HEK293 (cell line): Measurements from ENCODE around the gene TBC1D9B.

ENCODE experiments used
- GFI1B ChIP-seq: fragments of 450-650 bp; formaldehyde crosslinking; IDR thresholded peaks from 2 replicates; pipeline ENCODE4 v1.5.1; 2016; ENCODE audit warnings: missing biosample characterization, missing genetic modification characterization
- HIC1 ChIP-seq: fragments of 450-650 bp; formaldehyde crosslinking; IDR thresholded peaks from 2 replicates; pipeline ENCODE4 v1.5.1; 2016; ENCODE audit warnings: missing biosample characterization, missing genetic modification characterization
- HOXD13 ChIP-seq: sonication (generic); formaldehyde crosslinking; IDR thresholded peaks from 2 replicates; pipeline ENCODE4 v1.8.0; 2022; ENCODE audit warnings: missing genetic modification reagents, borderline replicate concordance
- MEIS1 ChIP-seq: sonication (generic); formaldehyde crosslinking; IDR thresholded peaks from 2 replicates; pipeline ENCODE4 v1.8.1; 2022; ENCODE audit warnings: missing genetic modification reagents, mild to moderate bottlenecking, borderline replicate concordance
- REPIN1 ChIP-seq: fragments of 450-650 bp; formaldehyde crosslinking; IDR thresholded peaks from 2 replicates; pipeline ENCODE4 v1.5.1; 2017; ENCODE audit warnings: missing biosample characterization, missing genetic modification characterization, low read depth
- SETDB1 ChIP-seq: IDR thresholded peaks from one replicate; pipeline ENCODE4 v1.6.1; 2017; ENCODE audit warnings: mild to moderate bottlenecking, low read length, moderate library complexity, mixed read lengths; ENCODE audit not compliant: insufficient read length
- SP7 ChIP-seq: fragments of 450-650 bp; formaldehyde crosslinking; IDR thresholded peaks from 2 replicates; pipeline ENCODE4 v1.5.1; 2016; ENCODE audit warnings: missing biosample characterization, missing genetic modification characterization
- TRIM28 ChIP-seq: IDR thresholded peaks from 2 replicates; pipeline ENCODE4 v1.6.1; 2011; ENCODE audit warnings: low read length, control low read depth, borderline replicate concordance
- TSHZ1 ChIP-seq: fragments of 450-650 bp; formaldehyde crosslinking; IDR thresholded peaks from 2 replicates; pipeline ENCODE4 v1.5.1; 2016; ENCODE audit warnings: missing biosample characterization, missing genetic modification characterization, borderline replicate concordance
- ZBTB48 ChIP-seq: fragments of 450-650 bp; formaldehyde crosslinking; IDR thresholded peaks from 2 replicates; pipeline ENCODE4 v1.5.1; 2016; ENCODE audit warnings: missing biosample characterization, missing genetic modification characterization
- ZFHX2 ChIP-seq: fragments of 450-650 bp; formaldehyde crosslinking; conservative IDR thresholded peaks from 2 replicates; pipeline ENCODE4 v1.5.1; 2016; ENCODE audit warnings: missing biosample characterization, missing genetic modification characterization
- ZIC2 ChIP-seq: fragments of 450-650 bp; formaldehyde crosslinking; IDR thresholded peaks from 2 replicates; pipeline ENCODE4 v1.5.1; 2016; ENCODE audit warnings: missing biosample characterization, missing genetic modification characterization
- ZNF132 ChIP-seq: fragments of 450-650 bp; formaldehyde crosslinking; IDR thresholded peaks from 2 replicates; pipeline ENCODE4 v1.5.1; 2017; ENCODE audit warnings: missing biosample characterization, missing genetic modification characterization, borderline replicate concordance
- ZNF140 ChIP-seq: fragments of 450-650 bp; formaldehyde crosslinking; IDR thresholded peaks from 2 replicates; pipeline ENCODE4 v1.5.1; 2016; ENCODE audit warnings: missing biosample characterization, missing genetic modification characterization
- ZNF155 ChIP-seq: fragments of 450-650 bp; formaldehyde crosslinking; IDR thresholded peaks from 2 replicates; pipeline ENCODE4 v1.5.1; 2016; ENCODE audit warnings: missing biosample characterization, missing genetic modification characterization
- ZNF280C ChIP-seq: fragments of 450-650 bp; formaldehyde crosslinking; IDR thresholded peaks from 2 replicates; pipeline ENCODE4 v1.5.1; 2016; ENCODE audit warnings: missing biosample characterization, missing genetic modification characterization
- ZNF518A ChIP-seq: fragments of 450-650 bp; formaldehyde crosslinking; conservative IDR thresholded peaks from 2 replicates; pipeline ENCODE4 v1.5.1; 2016; ENCODE audit warnings: low read depth, missing biosample characterization, missing genetic modification characterization
- ZNF639 ChIP-seq: fragments of 450-650 bp; formaldehyde crosslinking; IDR thresholded peaks from 2 replicates; pipeline ENCODE4 v1.5.1; 2016; ENCODE audit warnings: missing biosample characterization, missing genetic modification characterization
- ZNF677 ChIP-seq: fragments of 450-650 bp; IDR thresholded peaks from 2 replicates; pipeline ENCODE4 v1.5.0; 2018; ENCODE audit warnings: missing biosample characterization, mild to moderate bottlenecking, missing genetic modification characterization, moderate library complexity
- ZNF776 ChIP-seq: fragments of 450-650 bp; formaldehyde crosslinking; IDR thresholded peaks from 2 replicates; pipeline ENCODE4 v1.5.0; 2017; ENCODE audit warnings: missing biosample characterization, missing genetic modification characterization, borderline replicate concordance
- ZSCAN18 ChIP-seq: fragments of 450-650 bp; formaldehyde crosslinking; IDR thresholded peaks from 2 replicates; pipeline ENCODE4 v1.5.1; 2016; ENCODE audit warnings: missing biosample characterization, missing genetic modification characterization

TBC1D9B gene

GRCh38 chr5:179818746-179819295, 88.9 kb downstream of the TBC1D9B start (continued):
- TF ChIP-seq ZNF518A (tag by site-specific recombination) (no peak), ZNF155 (tag by site-specific recombination) (no peak), GFI1B (tag by site-specific recombination) (0 out of 2 replicates have a peak, but pooled peaks have one; percentile 37), HOXD13 (CRISPR knock-in tag) (no peak), ZFHX2 (tag by site-specific recombination) (peak; percentile 25; the same call in 1 of the 2 replicates), SP7 (tag by site-specific recombination) (peak; percentile 91), ZSCAN18 (tag by site-specific recombination) (no peak), HIC1 (peak; percentile 99), SETDB1 (no peak), ZNF677 (tag by site-specific recombination) (no peak), ZIC2 (tag by site-specific recombination) (peak; percentile 72), MEIS1 (CRISPR knock-in tag) (no peak), TSHZ1 (tag by site-specific recombination) (peak; percentile 83; the same call in 1 of the 2 replicates), REPIN1 (tag by site-specific recombination) (no peak), ZNF639 (peak; percentile 89), TRIM28 (no peak), ZNF140 (tag by site-specific recombination) (no peak), ZBTB48 (peak; percentile 85), ZNF280C (tag by site-specific recombination) (no peak), ZNF132 (tag by site-specific recombination) (no peak), ZNF776 (tag by site-specific recombination) (no peak)
